Upper lobe of right lung (tissue), 1 donor: Measurements from ENCODE around the gene GDA. TPM values are rescaled to one million over a fixed set of nuclear protein-coding genes. Genes with fewer than 3 reads are reported as not detected.

ENCODE experiments used
- ATAC-seq: fragments of 200-7000 bp; cut with Tn5 transposase; one replicate; pipeline ENCODE4 v1.9.1; 2020; ENCODE audit warnings: mild to moderate bottlenecking, moderate library complexity
- DNase-seq: peaks from one replicate; pipeline ENCODE4 v3.0.0-alpha.2; 2020
- H3K27ac ChIP-seq: fragments of 200-600 bp; one replicate; pipeline ENCODE4 v1.8.0; 2022
- H3K27me3 ChIP-seq: fragments of 200-600 bp; one replicate; pipeline ENCODE4 v1.8.0; 2022; ENCODE audit warnings: mild to moderate bottlenecking
- H3K36me3 ChIP-seq: fragments of 200-600 bp; one replicate; pipeline ENCODE4 v1.8.0; 2022
- H3K4me1 ChIP-seq: fragments of 200-600 bp; one replicate; pipeline ENCODE4 v1.8.0; 2022
- H3K4me3 ChIP-seq: fragments of 200-600 bp; one replicate; pipeline ENCODE4 v1.8.0; 2022; ENCODE audit warnings: mild to moderate bottlenecking
- H3K9me3 ChIP-seq: fragments of 200-600 bp; one replicate; pipeline ENCODE4 v1.8.0; 2022
- intact Hi-C: fragments of 100-400 bp; cut with DNase I; formaldehyde crosslinking; loops from one replicate; pipeline ENCODE4 v1.11.0; 2022
- total RNA-seq: library from RNA; stranded (reverse); fragmentation: NEBNext Ultra II Directional; extraction: Animal tissue kit (Norgen Biotek cat#: 25700); gene quantifications from one replicate; pipeline ENCODE4 v1.2.1, GENCODE V29; 2021
- TF ChIP-seq, protein P1 (sequence below): fragments of 200-600 bp; IDR thresholded peaks from one replicate; pipeline ENCODE4 v1.8.0; 2022; ENCODE audit warnings: antibody characterized with exemption
- donor health status: DM: no; HTN: yes; CAD: no; lungs with severe emphysema.

Gene GDA
- total RNA-seq, 1 donor from 2014 or later: 0.20 TPM

DNA sequence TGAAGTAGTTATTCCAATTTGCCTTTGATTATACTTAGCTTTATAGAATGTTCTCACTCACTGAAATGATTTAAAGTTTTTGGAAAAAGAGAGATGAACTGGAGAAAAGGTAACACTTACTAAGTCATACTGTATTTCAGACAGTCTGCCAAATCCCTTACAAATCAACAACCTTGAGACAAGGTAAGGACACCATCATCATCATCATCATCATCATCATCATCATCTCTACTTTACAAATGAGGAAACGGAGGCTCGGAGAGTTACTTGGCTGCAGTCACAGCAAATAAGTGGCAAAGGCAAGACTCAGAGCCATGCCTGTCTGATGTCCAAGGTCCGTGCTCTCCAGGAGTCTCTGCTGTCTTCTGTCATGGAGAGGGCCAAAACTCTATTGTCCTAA, 9.4 kb downstream of the GDA start:
- no peak for ATAC-seq
- H3K36me3 ChIP-seq: no peaks in the 10 kb centered on the region
- no peak overlapping the region for H3K27ac ChIP-seq
- DNase-seq: no peak
- intact Hi-C loops: no loop called here
- no peaks in the 10 kb centered on the region for H3K4me1 ChIP-seq
- no peak overlapping the region for H3K4me3 ChIP-seq
- TF ChIP-seq, protein P1, sequence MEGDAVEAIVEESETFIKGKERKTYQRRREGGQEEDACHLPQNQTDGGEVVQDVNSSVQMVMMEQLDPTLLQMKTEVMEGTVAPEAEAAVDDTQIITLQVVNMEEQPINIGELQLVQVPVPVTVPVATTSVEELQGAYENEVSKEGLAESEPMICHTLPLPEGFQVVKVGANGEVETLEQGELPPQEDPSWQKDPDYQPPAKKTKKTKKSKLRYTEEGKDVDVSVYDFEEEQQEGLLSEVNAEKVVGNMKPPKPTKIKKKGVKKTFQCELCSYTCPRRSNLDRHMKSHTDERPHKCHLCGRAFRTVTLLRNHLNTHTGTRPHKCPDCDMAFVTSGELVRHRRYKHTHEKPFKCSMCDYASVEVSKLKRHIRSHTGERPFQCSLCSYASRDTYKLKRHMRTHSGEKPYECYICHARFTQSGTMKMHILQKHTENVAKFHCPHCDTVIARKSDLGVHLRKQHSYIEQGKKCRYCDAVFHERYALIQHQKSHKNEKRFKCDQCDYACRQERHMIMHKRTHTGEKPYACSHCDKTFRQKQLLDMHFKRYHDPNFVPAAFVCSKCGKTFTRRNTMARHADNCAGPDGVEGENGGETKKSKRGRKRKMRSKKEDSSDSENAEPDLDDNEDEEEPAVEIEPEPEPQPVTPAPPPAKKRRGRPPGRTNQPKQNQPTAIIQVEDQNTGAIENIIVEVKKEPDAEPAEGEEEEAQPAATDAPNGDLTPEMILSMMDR: no peak
- no peaks in the 10 kb centered on the region for H3K27me3 ChIP-seq
- H3K9me3 ChIP-seq: no peaks in the 10 kb centered on the region

- H3K36me3 ChIP-seq: no peaks in the 10 kb centered on the region
- H3K27me3 ChIP-seq: no peaks in the 10 kb centered on the region
- H3K9me3 ChIP-seq: no peaks in the 10 kb centered on the region
- intact Hi-C loops: no loop called here
- ATAC-seq: no peak
- DNase-seq: no peak
- H3K4me1 ChIP-seq: no peaks in the 10 kb centered on the region
- H3K4me3 ChIP-seq: no peak overlapping the region
- TF ChIP-seq, protein P1: no peak
- no peak overlapping the region for H3K27ac ChIP-seq
Observed at GRCh38 chr9:72160446-72161123, 11.3 kb downstream of the GDA start.

- DNase-seq: no peak
- H3K4me3 ChIP-seq: no peak overlapping the region
- no peak for ATAC-seq
- H3K4me1 ChIP-seq: no peaks in the 10 kb centered on the region
- no peaks in the 10 kb centered on the region for H3K9me3 ChIP-seq
- H3K36me3 ChIP-seq: no peaks in the 10 kb centered on the region
- no peaks in the 10 kb centered on the region for H3K27me3 ChIP-seq
- intact Hi-C loops: no loop called here
- no peak overlapping the region for H3K27ac ChIP-seq
- TF ChIP-seq, protein P1: no peak
Observed at GRCh38 chr9:72165326-72165725, 16.1 kb downstream of the GDA start.

GRCh38 chr9:72165821-72166547, 16.7 kb downstream of the GDA start:
- no peaks in the 10 kb centered on the region for H3K4me1 ChIP-seq
- intact Hi-C loops: no loop called here
- no peaks in the 10 kb centered on the region for H3K36me3 ChIP-seq
- H3K27me3 ChIP-seq: no peaks in the 10 kb centered on the region
- TF ChIP-seq, protein P1: no peak
- no peaks in the 10 kb centered on the region for H3K9me3 ChIP-seq
- H3K27ac ChIP-seq: no peak overlapping the region
- ATAC-seq (peak; percentile 48), DNase-seq (no peak)
- H3K4me3 ChIP-seq: no peak overlapping the region

GRCh38 chr9:72168075-72168474, 18.8 kb downstream of the GDA start:
- intact Hi-C loops: no loop called here
- H3K27me3 ChIP-seq: no peaks in the 10 kb centered on the region
- DNase-seq (no peak), ATAC-seq (no peak)
- TF ChIP-seq, protein P1: no peak
- H3K4me1 ChIP-seq: no peaks in the 10 kb centered on the region
- no peaks in the 10 kb centered on the region for H3K36me3 ChIP-seq
- H3K27ac ChIP-seq: no peak overlapping the region
- no peak overlapping the region for H3K4me3 ChIP-seq
- H3K9me3 ChIP-seq: no peaks in the 10 kb centered on the region
